NCI-H2081 treated with DMSO at 0.1 percent for 48 hours (cell line): Measurements from ENCODE around the gene SLC6A3.
"Not testable (repeated sequence)": the region's sequence is repeated elsewhere in the genome, so short reads cannot be mapped to it uniquely, and the experiment has no call there.

ENCODE experiments used
- DNase-seq: peaks from one replicate; lab custom pipeline; 2025; lab: John Stamatoyannopoulos, UW

Gene SLC6A3

GRCh38 chr5:1441166-1441865 is 3.9 kb downstream of the SLC6A3 start:
- DNase-seq: no peak

GRCh38 chr5:1440098-1440493 is 5.1 kb downstream of the SLC6A3 start:
- DNase-seq: no peak

GRCh38 chr5:1439388-1440097 is 5.7 kb downstream of the SLC6A3 start:
- DNase-seq: no peak

- DNase-seq: no peak
Measured at GRCh38 chr5:1438871-1439270, 6.4 kb downstream of the SLC6A3 start.

GRCh38 chr5:1437876-1438559 is 7.2 kb downstream of the SLC6A3 start:
- no peak for DNase-seq

- DNase-seq: no peak
Measured at GRCh38 chr5:1437226-1437829, 7.9 kb downstream of the SLC6A3 start.

GRCh38 chr5:1436681-1437080 is 8.6 kb downstream of the SLC6A3 start:
- no peak for DNase-seq

GRCh38 chr5:1436036-1436435 is 9.2 kb downstream of the SLC6A3 start:
- no peak for DNase-seq

GRCh38 chr5:1435369-1435768 is 9.9 kb downstream of the SLC6A3 start:
- no peak for DNase-seq

- DNase-seq: no peak
Measured at GRCh38 chr5:1432296-1432695, 12.9 kb downstream of the SLC6A3 start.

- no peak for DNase-seq
Measured at GRCh38 chr5:1431896-1432295, 13.3 kb downstream of the SLC6A3 start.

- DNase-seq: no peak
Measured at GRCh38 chr5:1431021-1431811, 14.0 kb downstream of the SLC6A3 start.

GRCh38 chr5:1430121-1430795 is 15.0 kb downstream of the SLC6A3 start:
- DNase-seq: no peak

GRCh38 chr5:1429496-1429895 is 15.7 kb downstream of the SLC6A3 start:
- DNase-seq: no peak

GRCh38 chr5:1429066-1429465 is 16.2 kb downstream of the SLC6A3 start:
- DNase-seq: no peak

- no peak for DNase-seq
Measured at GRCh38 chr5:1428107-1428506, 17.1 kb downstream of the SLC6A3 start.

GRCh38 chr5:1424716-1425115 is 20.5 kb downstream of the SLC6A3 start:
- no peak for DNase-seq

- no peak for DNase-seq
Measured at GRCh38 chr5:1423901-1424603, 21.2 kb downstream of the SLC6A3 start.

- not testable (repeated sequence) for DNase-seq
Measured at GRCh38 chr5:1422522-1422921, 22.7 kb downstream of the SLC6A3 start.

GRCh38 chr5:1421521-1422341 is 23.5 kb downstream of the SLC6A3 start:
- DNase-seq: no peak
